ENCODE results near the gene CLEC4M. TPM values are rescaled to one million over a fixed set of nuclear protein-coding genes. Genes with fewer than 3 reads are reported as not detected.
"Not testable (repeated sequence)": the region's sequence is repeated elsewhere in the genome, so short reads cannot be mapped to it uniquely, and the experiment has no call there.

Gene CLEC4M
- total RNA-seq, 1 donor from 2014 or later: not detected

GRCh38 chr19:7765043-7765442 is 2.0 kb downstream of the CLEC4M start:
- DNase-seq (ENCODE audit: missing footprints); ATAC-seq; intact Hi-C loops (cut with DNase I): not testable (repeated sequence)

DNA sequence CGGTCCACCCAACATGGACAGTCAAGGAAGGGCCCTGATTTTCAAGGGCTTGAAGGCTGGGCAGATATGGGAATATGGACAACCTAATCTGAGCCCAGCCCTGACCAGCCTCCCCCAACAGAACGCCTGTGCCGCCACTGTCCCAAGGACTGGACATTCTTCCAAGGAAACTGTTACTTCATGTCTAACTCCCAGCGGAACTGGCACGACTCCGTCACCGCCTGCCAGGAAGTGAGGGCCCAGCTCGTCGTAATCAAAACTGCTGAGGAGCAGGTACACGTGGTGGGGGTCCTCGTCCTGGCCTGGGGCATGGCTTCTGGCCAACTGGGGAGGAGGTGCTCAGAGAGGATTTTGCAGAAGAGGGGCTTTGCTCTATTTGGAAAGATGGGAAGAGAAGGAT is 3.5 kb downstream of the CLEC4M start:
- intact Hi-C loops (cut with DNase I): no loop called here
- no peak for ATAC-seq
- DNase-seq (ENCODE audit: missing footprints): no peak

GRCh38 chr19:7767487-7767886 is 4.4 kb downstream of the CLEC4M start:
- DNase-seq (ENCODE audit: missing footprints) (no peak), ATAC-seq (no peak)
- intact Hi-C loops (cut with DNase I): no loop called here

- DNase-seq (ENCODE audit: missing footprints): no peak
- no peak for ATAC-seq
- intact Hi-C loops (cut with DNase I): no loop called here
Observed at GRCh38 chr19:7769171-7769570, 6.1 kb downstream of the CLEC4M start.

- ATAC-seq: no peak
- intact Hi-C loops (cut with DNase I): no loop called here
- DNase-seq (ENCODE audit: missing footprints): no peak
Observed at GRCh38 chr19:7771072-7771471, 8.0 kb downstream of the CLEC4M start.

DNA sequence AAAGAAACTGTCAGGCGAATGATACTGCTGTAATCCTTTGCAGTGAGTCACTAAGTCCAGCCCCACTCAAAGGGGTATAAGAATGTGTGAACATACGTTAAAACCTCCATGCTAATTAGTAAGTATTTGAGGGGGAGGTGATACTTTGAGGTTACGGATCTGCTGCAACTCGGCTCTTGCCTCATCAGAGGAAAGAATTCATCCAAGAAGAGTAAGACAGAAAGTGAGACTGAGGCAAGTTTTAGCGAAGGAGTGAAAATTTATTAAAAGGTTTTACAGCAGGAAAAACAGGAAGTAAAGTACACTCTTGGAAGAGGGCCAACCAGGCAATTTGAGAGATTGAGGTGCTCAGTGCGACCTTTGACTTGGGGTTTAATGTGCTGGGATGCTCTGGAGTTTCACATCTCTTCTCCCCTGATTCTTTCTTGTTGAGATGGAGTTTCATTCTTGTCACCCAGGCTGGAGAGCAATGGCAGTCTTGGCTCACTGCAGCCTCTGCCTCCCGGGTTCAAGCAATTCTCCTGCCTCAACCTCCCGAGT is 9.8 kb downstream of the CLEC4M start:
- no peak for ATAC-seq
- DNase-seq (ENCODE audit: missing footprints): no peak
- intact Hi-C loops (cut with DNase I): no loop called here

GRCh38 chr19:7773841-7774240 is 10.8 kb downstream of the CLEC4M start:
- intact Hi-C loops (cut with DNase I): no loop called here
- DNase-seq (ENCODE audit: missing footprints) (no peak), ATAC-seq (no peak)

DNA sequence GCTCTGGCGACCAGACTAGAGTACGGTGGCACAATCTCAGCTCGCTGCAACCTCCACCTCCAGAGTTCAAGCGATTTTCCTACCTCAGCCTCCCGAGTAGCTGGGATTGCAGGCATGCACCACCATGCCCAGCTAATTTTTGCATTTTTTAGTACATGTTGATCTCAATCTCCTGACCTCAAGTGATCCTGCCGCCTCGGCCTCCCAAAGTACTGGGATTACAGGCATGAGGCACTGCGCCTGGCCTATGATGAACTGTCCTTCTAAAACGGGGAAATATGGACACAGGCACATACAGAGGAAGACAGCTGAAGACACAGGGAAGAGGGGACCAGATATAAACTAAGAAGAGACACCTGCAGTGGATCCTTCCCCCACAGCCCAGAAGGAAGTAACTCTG is 12.7 kb downstream of the CLEC4M start:
- DNase-seq (ENCODE audit: missing footprints) (no peak), ATAC-seq (no peak)
- intact Hi-C loops (cut with DNase I): no loop called here

GRCh38 chr19:7778081-7778480 is 15.0 kb downstream of the CLEC4M start:
- ATAC-seq (peak; percentile 56), DNase-seq (ENCODE audit: missing footprints) (no peak)
- intact Hi-C loops (cut with DNase I): no loop called here

- intact Hi-C loops (cut with DNase I): no loop called here
- ATAC-seq (no peak), DNase-seq (ENCODE audit: missing footprints) (no peak)
Observed at GRCh38 chr19:7779631-7780486, 16.8 kb downstream of the CLEC4M start.

GRCh38 chr19:7781157-7781556 is 18.1 kb downstream of the CLEC4M start:
- ATAC-seq: no peak
- DNase-seq (ENCODE audit: missing footprints): no peak
- intact Hi-C loops (cut with DNase I): no loop called here

DNA sequence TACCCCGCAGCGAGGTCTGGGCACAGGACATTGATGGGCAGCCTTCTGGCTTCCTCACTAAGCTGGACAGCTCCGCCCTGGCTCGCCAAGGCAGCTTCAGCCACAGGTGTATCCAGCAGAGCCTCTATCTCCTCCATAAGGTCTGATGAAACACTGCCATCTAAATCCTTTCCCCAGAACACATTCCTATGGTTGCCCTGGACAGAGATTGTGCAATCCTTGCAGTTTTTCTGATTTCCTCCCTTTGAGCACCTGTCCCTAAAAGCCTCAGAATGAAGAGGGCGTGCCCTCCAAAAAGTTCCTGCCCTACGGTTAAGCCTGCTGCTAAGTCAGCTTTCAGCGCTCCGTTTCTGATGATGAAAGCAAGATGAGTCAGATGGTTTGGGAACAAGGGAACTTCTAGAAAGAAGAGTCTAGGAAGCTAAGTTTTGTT is 21.0 kb downstream of the CLEC4M start:
- intact Hi-C loops (cut with DNase I): no loop called here
- peak; percentile 61 for ATAC-seq

DNA sequence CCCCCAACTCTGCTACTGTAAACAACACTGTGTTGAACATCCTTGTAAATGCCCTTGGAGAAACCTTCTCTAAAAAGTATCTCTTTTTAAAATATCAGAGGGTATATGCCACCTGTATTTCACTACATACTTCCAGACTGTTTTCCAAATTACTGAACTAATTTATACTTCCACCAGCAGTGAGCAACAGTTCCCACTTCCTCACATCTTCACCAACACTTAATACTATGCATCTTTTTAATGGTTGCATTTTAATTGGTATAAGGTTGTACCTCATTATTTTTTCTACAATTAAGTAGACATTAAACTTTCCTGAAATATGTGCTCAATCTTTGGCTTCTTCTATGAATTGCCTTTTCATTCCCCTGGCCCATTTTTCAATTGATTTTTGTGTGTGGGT is 21.8 kb downstream of the CLEC4M start:
- ATAC-seq: no peak
- intact Hi-C loops (cut with DNase I): no loop called here
- DNase-seq (ENCODE audit: missing footprints): no peak

More for the DNA sequence above, 21.0 kb downstream of the CLEC4M start:
- no peak for DNase-seq (ENCODE audit: missing footprints)

DNA sequence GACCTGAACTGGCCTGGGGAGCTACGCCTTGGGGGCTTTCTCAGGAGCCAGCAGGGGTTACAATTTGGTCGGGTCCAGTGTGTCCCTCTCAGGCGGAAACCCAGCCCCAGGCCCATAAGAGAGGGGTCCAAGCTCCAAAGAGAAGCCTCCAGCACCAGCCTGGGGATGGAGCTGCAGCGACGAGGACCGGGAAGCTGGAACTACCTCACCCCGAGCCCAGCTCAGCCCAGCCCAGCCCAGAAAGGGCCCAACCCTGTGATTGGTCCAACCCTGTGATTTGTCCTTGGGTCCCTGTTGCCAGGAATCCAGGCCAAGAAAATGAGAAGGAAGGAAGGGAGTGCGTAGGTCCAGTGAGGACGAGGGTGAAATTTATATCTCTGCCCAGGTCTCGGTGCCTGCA is 24.1 kb downstream of the CLEC4M start:
- intact Hi-C loops (cut with DNase I): no loop called here
- peak; percentile 61 for ATAC-seq
- peak; percentile 75 for DNase-seq (ENCODE audit: missing footprints)

DNA sequence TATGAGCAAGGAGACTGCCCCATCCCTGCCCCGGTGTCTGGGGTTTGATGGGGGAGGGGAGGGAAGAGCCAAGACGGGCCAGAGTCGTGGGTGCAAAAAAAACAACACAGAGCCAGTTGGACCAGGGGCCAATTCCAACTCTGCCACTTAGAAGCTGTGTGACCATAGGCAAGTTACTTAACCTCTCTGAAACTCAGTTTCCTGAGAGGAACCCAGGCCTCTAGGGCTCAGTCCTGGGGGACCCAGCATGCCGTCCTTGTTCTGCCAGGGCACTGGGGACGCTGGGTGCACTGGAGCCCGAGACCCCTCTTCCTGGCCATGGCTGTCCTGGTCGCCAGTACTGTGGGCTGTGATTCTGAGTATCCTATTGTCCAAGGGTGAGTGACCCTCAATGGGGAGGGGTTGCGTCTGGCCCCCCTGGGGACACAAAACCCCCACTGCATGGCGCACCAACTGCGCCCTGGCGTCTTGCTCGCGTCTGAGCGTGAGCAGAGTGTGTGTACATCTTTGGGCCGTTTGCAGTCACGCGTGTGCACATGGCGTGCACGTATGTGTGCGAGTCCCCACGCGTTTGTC is 24.6 kb downstream of the CLEC4M start:
- intact Hi-C loops (cut with DNase I): no loop called here
- no peak for ATAC-seq
- DNase-seq (ENCODE audit: missing footprints): no peak

DNA sequence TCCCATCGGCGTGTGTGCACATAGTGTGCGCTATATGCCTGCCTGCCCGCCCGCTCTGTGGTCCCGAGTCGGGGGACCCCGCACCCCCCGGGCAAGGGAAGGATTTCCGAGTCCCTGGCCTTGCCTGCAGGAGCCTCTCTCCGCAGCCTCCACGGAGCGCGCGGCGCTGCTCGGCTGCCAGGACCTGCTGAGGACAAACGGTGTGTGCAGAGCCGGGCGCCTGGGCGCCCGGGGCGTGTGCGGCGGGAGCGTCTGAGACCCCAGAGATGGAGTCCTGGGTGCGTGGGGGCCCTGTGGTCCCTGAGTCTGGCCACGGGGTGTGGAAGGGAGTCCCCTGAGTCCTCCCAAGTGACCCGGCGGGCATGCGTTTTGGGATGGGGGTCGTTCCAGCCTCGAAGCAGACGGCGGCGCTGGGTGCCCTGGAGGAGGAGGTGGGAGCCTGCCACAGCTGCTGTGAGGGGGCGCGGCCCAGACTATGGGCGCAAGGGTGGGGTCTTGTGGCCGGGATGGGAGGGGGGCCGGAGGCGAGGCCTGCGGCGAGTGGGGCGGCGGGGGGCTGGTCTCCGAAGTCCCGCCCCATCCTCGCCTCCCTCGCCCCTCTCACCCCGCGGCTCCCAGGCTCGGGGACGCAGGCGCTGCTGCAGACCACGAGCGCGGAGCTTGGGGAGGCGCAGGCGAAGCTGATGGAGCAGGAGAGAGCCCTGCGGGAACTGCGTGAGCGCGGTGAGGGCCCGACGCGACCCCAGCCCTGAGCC is 25.3 kb downstream of the CLEC4M start:
- DNase-seq (ENCODE audit: missing footprints): no peak
- intact Hi-C loops (cut with DNase I): no loop called here
- peak; percentile 19 for ATAC-seq

- intact Hi-C loops (cut with DNase I): no loop called here
- ATAC-seq (no peak), DNase-seq (ENCODE audit: missing footprints) (no peak)
Observed at GRCh38 chr19:7788933-7789323, 25.9 kb downstream of the CLEC4M start.

DNA sequence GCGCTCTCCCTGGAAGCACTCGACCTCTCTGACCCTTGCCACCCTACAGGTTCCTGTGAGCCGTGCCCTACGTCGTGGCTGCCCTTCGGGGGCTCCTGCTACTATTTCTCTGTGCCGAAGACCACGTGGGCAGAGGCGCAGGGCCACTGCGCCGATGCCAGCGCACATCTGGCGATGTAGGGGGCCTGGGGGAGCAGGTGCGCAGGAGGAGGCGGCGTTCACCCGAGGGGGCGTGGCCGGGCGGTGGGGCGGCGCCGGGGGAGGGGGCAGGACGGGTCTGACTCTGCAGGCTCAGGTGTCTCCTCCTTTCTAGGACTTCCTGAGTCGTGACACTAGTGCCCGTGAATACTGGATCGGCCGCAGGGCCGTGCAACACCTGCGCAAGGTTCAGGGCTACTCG is 26.4 kb downstream of the CLEC4M start:
- ATAC-seq (no peak), DNase-seq (ENCODE audit: missing footprints) (no peak)
- intact Hi-C loops (cut with DNase I): no loop called here

GRCh38 chr19:7790416-7790815 is 27.4 kb downstream of the CLEC4M start:
- DNase-seq (ENCODE audit: missing footprints) (no peak), ATAC-seq (no peak)
- intact Hi-C loops (cut with DNase I): no loop called here

DNA sequence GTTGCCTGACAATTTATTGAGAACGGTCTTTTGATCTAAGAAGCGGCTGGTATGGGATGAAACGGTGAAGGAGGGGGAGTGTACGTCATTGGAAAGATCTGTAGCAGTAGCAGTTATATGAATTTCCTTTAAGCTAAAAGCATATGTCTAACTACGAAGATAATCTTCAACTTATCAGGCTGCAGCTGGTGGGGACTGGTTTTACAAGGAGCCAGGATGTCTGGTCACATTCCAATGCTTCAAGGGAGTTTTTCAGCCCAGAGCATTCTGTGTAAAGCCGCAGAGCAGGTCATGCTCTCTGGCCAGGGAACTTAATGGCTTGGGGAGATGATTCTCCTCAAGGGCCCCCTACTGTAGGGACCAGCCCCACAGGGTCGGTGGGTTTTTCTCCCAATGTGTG is 29.2 kb downstream of the CLEC4M start:
- intact Hi-C loops (cut with DNase I): no loop called here
- ATAC-seq (no peak), DNase-seq (ENCODE audit: missing footprints) (no peak)

Data from Right ventricle myocardium inferior (tissue), 1 donor.